Lung (tissue), 12 donors: ENCODE results near the gene RTN4RL2. TPM values are rescaled to one million over a fixed set of nuclear protein-coding genes. Genes with fewer than 3 reads are reported as not detected.

ENCODE experiments used
- ATAC-seq: fragments of 200-7000 bp; cut with Tn5 transposase; one replicate; pipeline ENCODE4 v1.9.1; 2020; ENCODE audit warnings: moderate number of reproducible peaks; ENCODE audit not compliant: insufficient read depth, low FRiP score
- DNase-seq, 3 donors: peaks; one replicate each; pipeline ENCODE4 v3.0.0-alpha.2; 2013 to 2017
- H3K27ac ChIP-seq, 2 donors: one replicate each; pipeline ENCODE4 v1.5.1; 2013; ENCODE audit warnings: mild to moderate bottlenecking in 2 of 2, moderate library complexity in 2 of 2, control low read depth in 1 of 2, inconsistent platforms in 1 of 2, low read depth in 1 of 2, low read length in 1 of 2
- H3K27me3 ChIP-seq, 3 donors: one replicate each; pipeline ENCODE4 v1.5.1; 2013; ENCODE audit warnings: low read length in 2 of 3; ENCODE audit not compliant: control insufficient read depth in 3 of 3, insufficient read depth in 3 of 3
- H3K36me3 ChIP-seq, 4 donors: one replicate each; pipeline ENCODE4 v1.5.1; 2013; ENCODE audit warnings: low read length in 4 of 4, mild to moderate bottlenecking in 1 of 4, moderate library complexity in 1 of 4; ENCODE audit not compliant: control insufficient read depth in 4 of 4, insufficient read depth in 4 of 4
- H3K4me1 ChIP-seq, 5 donors: one replicate each; pipeline ENCODE4 v1.5.1; 2013; ENCODE audit warnings: low read length in 5 of 5, mild to moderate bottlenecking in 2 of 5, moderate library complexity in 1 of 5; ENCODE audit not compliant: control insufficient read depth in 5 of 5, insufficient read depth in 5 of 5
- H3K4me3 ChIP-seq: one replicate; pipeline ENCODE4 v1.5.1; 2013; ENCODE audit warnings: mild to moderate bottlenecking, control low read depth, moderate library complexity
- H3K9ac ChIP-seq, 2 donors: one replicate each; pipeline ENCODE4 v1.5.1; 2013; ENCODE audit warnings: low read length in 2 of 2, control low read depth in 1 of 2; ENCODE audit not compliant: insufficient read depth in 1 of 2
- H3K9me3 ChIP-seq, 4 donors: one replicate each; pipeline ENCODE4 v1.5.1; 2013; ENCODE audit warnings: low read length in 3 of 4, mild to moderate bottlenecking in 1 of 4, moderate library complexity in 1 of 4; ENCODE audit not compliant: control insufficient read depth in 4 of 4, insufficient read depth in 3 of 4
- CTCF ChIP-seq: IDR thresholded peaks from 2 replicates; pipeline ENCODE4 v1.5.1; 2012; ENCODE audit warnings: mild to moderate bottlenecking; ENCODE audit errors: control extremely low read depth, extremely low read depth
- WGBS, 2 donors: extraction: QIAGEN DNeasy Blood & Tissue Kit; methylation state at CpG; one replicate each; pipeline ENCODE4 v1.1.7; 2013; 5-methylcytosine and 5-hydroxymethylcytosine counted together
- polyA plus RNA-seq, 2 donors: library from polyadenylated mRNA; stranded (reverse); fragments of 200-250 nt; gene quantifications; one replicate each; pipeline ENCODE4 v1.2.1, GENCODE V29; 2013
- total RNA-seq, 2 donors: library from RNA; depleted of rRNA in 1 of 2; stranded (reverse); fragments of >200 nt in 1 of 2; gene quantifications; one replicate each; pipeline ENCODE4 v1.2.1, GENCODE V29; 2014 to 2021
- donor health status: control.
- donor health status: control.
- donor health status: Bipolar disorder and iron deficiency.
- donor health status: healthy.
- donor health status: DM: yes; HTN: yes; CAD: no.

Gene RTN4RL2
- total and polyA plus RNA-seq, 4 donors, result 0.31 to 4.8 (median 1.6) TPM

GRCh38 chr11:57461841-57462489 lies 1.6 kb downstream of the RTN4RL2 start:
- Histone ChIP-seq H3K27ac (no peak overlapping the region), H3K27me3 (peaks cover 0 to 69% (median 20%) of the 10 kb centered on the region in 3 donors), H3K4me3 (no peak overlapping the region), H3K36me3 (no peaks in the 10 kb centered on the region), H3K9ac (no peak overlapping the region), H3K9me3 (no peaks in the 10 kb centered on the region), H3K4me1 (peaks cover 0 to 25% (median 14%) of the 10 kb centered on the region in 5 donors)
- ATAC-seq, result no peak
- TF ChIP-seq CTCF, result no peak
- WGBS, 2 donors, result 77 to 81% methylated on average over 16 of the region's 16 CpGs
- no peak for DNase-seq

GRCh38 chr11:57462597-57462996 lies 2.3 kb downstream of the RTN4RL2 start:
- Histone ChIP-seq H3K9me3 (no peaks in the 10 kb centered on the region), H3K27me3 (peaks cover 0 to 67% (median 18%) of the 10 kb centered on the region in 3 donors), H3K4me3 (no peak overlapping the region), H3K27ac (no peak overlapping the region), H3K9ac (no peak overlapping the region), H3K4me1 (peaks cover 0 to 25% (median 11%) of the 10 kb centered on the region in 5 donors), H3K36me3 (no peaks in the 10 kb centered on the region)
- no peak for ATAC-seq
- DNase-seq, result no peak
- TF ChIP-seq CTCF, result no peak
- WGBS, 2 donors, result 87 to 90% methylated on average over 3 of the region's 3 CpGs

- H3K9me3 ChIP-seq, result no peaks in the 10 kb centered on the region
- H3K27me3 ChIP-seq, result peaks cover 0 to 54% (median 10%) of the 10 kb centered on the region in 3 donors
- H3K9ac ChIP-seq, result no peak overlapping the region
- no peak overlapping the region for H3K4me3 ChIP-seq
- no peak overlapping the region for H3K27ac ChIP-seq
- H3K36me3 ChIP-seq, result no peaks in the 10 kb centered on the region
- DNase-seq (no peak), ATAC-seq (no peak)
- peaks cover 0 to 22% (median 9%) of the 10 kb centered on the region in 5 donors for H3K4me1 ChIP-seq
- 76 to 84% methylated on average over 13 to 14 of the region's 14 CpGs for WGBS, 2 donors
- TF ChIP-seq CTCF, result no peak
These were observed 3.6 kb downstream of the RTN4RL2 start for GRCh38 chr11:57463671-57464538.
